ENCODE results near the gene TENT4A.

TENT4A gene

DNA sequence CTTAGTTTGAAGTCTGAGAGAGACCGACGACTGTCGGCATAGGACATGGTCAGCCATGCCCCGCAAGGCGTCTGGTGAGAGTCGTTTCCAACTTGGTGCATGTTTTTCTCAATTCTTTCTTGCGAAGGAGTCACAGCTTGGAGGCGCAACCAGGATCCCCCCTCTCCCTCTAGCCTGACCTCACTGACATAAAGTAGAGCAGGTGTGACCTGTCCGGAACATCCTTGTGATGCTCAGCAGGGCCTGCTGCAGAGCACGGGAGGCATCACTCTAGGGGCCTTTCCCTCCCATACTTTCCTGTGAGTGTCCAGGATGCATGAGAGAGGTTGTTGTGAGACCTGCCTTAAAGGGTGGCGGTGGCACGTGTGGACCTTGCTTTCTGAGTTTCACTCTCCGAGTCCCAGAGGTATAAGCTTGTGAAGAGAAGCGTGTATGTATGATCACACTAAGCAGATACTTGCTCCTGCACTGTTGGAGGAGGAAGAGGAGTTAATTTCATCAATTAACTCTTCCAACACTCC lies 5.0 kb downstream of the TENT4A start:
- no peak for DNase-seq

GRCh38 chr5:6718718-6719117 lies 5.5 kb downstream of the TENT4A start:
- DNase-seq = no peak

DNA sequence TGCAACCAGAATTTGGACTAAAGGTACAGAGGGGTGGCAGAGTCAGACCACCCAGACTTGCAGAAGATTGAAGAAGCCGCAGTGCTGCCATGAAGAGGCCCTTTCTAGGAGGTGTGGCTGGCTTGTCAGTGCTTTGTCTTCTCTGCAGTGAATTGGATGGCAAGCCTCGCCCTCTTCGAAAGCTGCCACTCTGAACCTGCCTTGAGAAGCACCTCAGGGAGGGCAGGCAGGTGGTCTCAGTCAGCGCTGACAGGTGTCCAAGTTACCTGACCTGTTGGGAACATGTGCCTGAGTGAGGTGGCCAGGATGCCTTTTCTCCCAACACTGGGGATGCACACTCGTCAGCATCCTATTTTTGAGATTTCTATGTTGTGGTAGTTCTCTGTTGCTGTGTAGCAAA lies 6.2 kb downstream of the TENT4A start:
- DNase-seq = no peak

DNA sequence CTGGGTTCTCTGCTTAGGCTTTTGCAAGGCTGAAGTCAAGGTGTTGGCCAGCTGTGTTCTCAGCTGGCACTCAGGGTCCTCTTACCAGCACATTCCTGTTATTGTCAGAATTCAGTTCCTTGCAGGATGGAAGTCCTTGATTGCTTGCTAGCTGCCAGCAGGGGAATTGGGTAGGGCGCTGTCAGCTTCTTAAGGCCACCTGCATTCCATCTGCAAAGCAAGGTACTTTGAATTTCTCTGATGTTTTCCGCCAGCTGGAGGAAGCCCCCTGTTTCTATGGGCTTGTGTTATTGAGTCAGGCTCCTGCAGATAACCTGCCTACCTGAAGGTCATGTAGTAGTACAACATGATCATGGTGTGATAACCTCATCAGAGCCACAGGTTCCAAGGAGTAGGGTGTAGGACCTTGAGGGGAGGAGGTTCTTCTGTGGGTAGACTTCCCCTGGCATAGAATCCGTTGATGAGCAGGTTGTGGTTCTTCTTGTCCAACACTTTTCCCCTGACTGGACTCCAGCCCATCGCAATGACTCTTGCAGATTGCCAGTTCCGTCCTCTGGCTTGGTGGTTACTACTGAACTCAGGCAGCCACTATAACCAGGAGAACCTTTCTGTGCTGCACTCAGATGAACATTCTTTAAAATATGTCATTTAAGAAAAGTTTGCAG lies 6.8 kb downstream of the TENT4A start:
- no peak for DNase-seq

DNA sequence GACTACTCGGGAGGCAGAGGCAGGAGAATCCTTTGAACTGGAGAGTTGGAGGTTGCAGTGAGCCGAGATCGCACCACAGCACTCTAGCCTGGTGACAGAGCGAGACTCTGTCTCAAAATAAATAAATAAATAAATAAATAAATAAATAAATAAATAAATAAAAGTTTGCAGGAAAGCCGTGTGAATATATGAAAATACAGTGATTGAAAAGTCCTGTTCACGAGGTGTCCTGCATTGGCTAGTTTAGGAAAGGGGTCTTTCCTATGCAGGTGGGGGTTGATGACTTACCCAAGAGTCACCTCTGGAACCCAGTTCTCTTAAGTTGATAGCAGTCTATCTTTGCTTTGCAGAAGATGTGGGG lies 7.3 kb downstream of the TENT4A start:
- DNase-seq = no peak

DNA sequence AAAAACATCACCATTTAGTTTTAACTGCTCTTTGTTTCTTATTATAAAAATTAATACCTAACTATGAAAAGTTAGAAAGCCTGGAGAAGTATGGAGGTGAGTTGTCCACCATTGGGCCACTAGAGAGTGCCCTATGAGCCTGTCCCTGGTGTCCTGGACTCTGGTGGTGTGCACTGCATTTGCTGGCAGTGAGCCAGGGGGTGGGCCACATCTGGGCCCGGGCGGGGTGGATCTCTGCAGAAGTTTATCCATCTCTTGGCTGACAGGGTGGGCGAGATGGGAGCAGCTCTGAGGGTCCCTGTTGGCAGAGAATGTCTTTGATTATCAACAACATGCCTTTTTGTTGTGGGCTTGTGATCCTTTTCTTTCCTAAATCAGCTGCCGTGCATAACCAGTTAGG lies 8.2 kb downstream of the TENT4A start:
- DNase-seq = no peak

DNA sequence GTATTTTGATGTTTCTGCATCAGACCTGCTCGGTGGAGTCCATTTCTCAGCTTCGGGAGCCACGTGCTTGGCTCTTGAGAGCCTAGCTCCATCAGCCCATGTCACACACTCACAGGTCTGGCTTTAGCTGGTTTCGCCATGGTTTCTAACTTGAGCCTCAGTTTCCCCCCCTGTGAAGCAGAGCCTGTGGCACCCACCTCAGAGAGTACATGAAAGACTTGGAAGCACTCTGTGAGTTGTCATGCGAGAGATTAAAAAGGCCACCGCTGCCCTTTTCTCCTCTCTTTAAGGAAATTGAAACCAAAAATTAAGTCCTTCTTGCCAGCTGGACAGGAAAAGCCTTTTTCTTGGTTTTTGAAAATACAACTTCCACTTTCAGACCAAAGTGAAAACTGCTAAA lies 8.8 kb downstream of the TENT4A start:
- DNase-seq = no peak

- DNase-seq = no peak
Measured at GRCh38 chr5:6723122-6723815, 10.0 kb downstream of the TENT4A start.

DNA sequence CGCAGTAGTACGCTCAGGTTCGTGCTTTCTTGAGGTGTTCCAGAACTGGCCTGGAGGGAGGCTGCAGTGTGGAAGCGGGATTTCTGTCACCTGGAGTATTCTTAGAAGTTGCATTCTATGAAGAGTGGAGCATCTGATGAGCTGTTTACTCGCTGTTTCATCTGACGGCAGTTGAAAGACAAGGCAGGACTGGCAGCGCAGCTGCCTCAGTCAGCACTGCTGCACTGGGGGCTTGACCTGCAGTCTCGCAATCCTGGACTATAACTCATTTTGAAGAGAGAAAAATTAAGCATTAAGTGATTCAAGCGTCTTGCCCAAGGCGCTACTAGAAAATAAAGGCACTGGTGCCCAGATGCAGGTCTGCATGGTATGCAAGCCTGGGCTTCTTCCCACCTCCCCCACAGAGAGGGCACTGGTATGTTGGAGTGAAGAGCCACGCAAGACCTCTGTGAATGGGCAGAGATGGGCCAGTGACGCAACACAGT lies 10.6 kb downstream of the TENT4A start:
- no peak for DNase-seq

DNA sequence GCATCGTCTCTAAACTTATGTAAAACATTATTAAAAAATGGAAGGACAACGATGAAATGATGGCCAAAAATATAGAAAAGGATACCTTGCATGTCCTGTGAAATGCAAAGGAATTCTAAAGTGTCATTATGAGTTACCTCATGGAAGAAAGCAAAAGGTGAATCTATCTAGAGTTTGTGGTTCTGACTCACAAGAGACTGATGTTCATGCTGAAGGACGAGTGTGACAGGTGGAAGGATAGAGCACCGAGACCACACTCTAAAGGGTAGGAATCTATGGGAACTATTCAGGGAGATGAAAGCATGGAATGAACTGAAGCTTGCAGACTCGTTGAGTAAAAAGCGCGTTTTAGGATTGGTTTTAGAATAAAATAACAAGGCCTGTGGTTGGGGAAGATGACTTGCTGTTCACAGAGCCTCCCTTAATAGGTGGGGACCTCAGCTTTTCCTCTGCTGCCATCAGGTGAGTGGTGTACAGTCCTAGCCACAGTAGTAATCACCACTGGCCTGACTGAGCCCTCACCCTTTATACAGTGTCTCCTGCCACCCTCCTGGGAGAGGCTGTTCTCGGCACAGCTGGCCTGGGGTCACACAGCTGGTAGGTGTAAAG lies 11.2 kb downstream of the TENT4A start:
- DNase-seq = no peak

- DNase-seq = no peak
Measured at GRCh38 chr5:6725421-6725820, 12.2 kb downstream of the TENT4A start.

GRCh38 chr5:6726006-6726405 lies 12.8 kb downstream of the TENT4A start:
- no peak for DNase-seq

DNA sequence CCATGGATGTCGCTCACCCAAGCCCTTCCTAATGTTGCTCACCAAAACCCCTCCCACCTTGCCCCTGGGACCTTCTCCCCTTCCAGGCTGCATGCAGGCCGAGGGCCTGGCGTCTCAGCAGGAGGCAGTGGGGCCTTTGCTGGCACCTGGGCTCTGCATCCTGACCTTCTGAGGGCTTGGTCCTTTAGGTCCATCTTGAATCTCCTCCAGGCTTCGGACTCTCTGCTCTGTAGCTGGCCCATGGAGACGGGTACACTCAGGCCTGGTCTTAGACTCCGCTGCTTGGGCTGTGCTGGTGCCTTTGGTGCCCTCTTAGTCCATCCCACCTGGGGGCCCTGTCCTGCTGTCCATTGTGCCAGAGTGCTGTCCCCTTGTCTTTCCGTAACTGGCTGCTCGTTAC lies 14.0 kb downstream of the TENT4A start:
- DNase-seq = no peak

GRCh38 chr5:6728011-6728794 lies 15.0 kb downstream of the TENT4A start:
- DNase-seq = no peak

GRCh38 chr5:6728795-6729183 lies 15.6 kb downstream of the TENT4A start:
- no peak for DNase-seq

DNA sequence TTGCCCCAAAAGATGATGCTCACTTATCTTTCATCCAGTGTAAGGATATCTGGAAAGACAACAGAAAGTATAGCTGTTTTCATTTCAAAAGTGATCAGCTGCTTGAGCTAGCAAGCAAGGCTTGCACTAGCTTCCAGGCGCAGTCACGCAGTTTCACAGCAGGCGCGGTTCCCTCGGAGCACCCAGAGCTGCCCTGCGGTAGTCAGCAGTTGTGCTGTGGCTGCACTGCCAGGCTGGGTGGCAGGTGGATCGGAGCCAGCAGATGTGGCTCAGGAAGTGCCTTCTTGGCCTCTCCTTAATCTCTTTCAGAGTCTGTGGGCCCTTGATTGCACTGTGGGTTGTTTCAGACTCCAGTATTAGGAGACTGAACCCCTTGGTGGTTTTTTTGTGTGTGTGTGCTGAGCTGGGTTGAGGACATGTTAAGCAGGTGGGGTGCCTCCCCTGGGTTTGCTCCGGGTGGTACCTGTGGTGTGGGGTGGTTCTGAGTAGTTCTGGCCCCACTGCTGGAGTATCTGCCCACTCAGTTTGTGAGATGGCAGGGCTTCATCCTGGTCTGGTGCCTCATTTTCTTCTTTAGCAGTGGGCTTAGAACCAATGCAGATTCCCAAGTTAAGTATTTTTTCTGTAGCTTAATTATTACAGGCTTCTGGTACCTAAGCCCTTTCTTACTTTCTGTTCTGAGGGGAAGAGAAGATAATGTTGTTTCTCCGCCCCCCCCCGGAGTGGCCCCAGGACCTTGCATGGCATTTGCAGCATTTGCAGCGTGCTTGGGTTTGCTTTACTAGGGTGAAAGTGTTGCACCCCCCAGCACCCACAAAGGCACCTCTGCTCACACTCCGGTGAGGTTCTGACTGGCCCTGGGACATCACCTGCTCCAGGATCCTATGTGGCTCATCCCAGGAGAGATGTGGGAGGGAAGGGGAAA lies 16.4 kb downstream of the TENT4A start:
- peak; percentile 59 for DNase-seq

- DNase-seq = no peak
Measured at GRCh38 chr5:6730407-6730806, 17.2 kb downstream of the TENT4A start.

DNA sequence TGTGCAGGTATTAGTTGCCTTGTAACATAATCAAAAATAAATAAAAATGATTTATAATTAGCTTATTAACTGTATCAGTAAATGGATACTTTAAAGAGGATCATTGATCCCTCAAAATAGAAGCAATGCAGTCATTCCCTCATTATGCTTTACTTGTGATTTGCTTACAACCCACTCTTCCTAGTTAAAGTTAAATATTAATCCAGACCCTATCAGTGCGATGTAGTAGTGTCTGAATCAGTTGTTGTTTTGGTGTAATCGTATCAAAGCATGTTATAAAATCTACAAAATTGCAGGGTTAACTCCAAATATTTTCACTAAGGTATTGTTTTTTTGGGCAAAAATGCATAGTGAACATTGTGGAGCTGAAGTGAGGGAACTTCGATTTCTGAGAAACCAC lies 17.6 kb downstream of the TENT4A start:
- no peak for DNase-seq

GRCh38 chr5:6731465-6732237 lies 18.4 kb downstream of the TENT4A start:
- DNase-seq = no peak

GRCh38 chr5:6732634-6733410 lies 19.6 kb downstream of the TENT4A start:
- DNase-seq = no peak

All from CD4-positive, alpha-beta T cell treated with Interleukin-17A for 4 hours (primary cell).